22Rv1 (cell line): Measurements from ENCODE around the gene STAG2.

Source experiments
- H3K27ac ChIP-seq: fragments of 450-650 bp; 2 replicates; pipeline ENCODE4 v1.5.1; 2017
- CTCF ChIP-seq: fragments of 450-650 bp; IDR thresholded peaks from 2 replicates; pipeline ENCODE4 v1.5.1; 2017; ENCODE audit warnings: mild to moderate bottlenecking
- ZFX ChIP-seq: fragments of 450-650 bp; IDR thresholded peaks from 2 replicates; pipeline ENCODE4 v1.6.1; 2017; ENCODE audit warnings: antibody characterized with exemption, borderline replicate concordance

The STAG2 gene

GRCh38 chrX:123990602-123991001 is 29.1 kb downstream of the STAG2 start:
- no peak overlapping the region for H3K27ac ChIP-seq
- TF ChIP-seq CTCF: no peak

GRCh38 chrX:123993326-123993725 is 31.8 kb downstream of the STAG2 start:
- no peak for TF ChIP-seq CTCF
- no peak for TF ChIP-seq ZFX
- no peak overlapping the region for H3K27ac ChIP-seq

- H3K27ac ChIP-seq: no peak overlapping the region
- TF ChIP-seq ZFX (no peak), CTCF (no peak)
Observed at GRCh38 chrX:123993904-123994635, 32.6 kb downstream of the STAG2 start.

- no peak for TF ChIP-seq ZFX
- no peak for TF ChIP-seq CTCF
- H3K27ac ChIP-seq: no peak overlapping the region
Observed at GRCh38 chrX:123994730-123995129, 33.2 kb downstream of the STAG2 start.

- TF ChIP-seq CTCF (no peak), ZFX (no peak)
- H3K27ac ChIP-seq: no peak overlapping the region
Observed at GRCh38 chrX:124001581-124001980, 40.1 kb downstream of the STAG2 start.

- H3K27ac ChIP-seq: no peak overlapping the region
- TF ChIP-seq CTCF (no peak), ZFX (no peak)
Observed at GRCh38 chrX:124005228-124005627, 43.7 kb downstream of the STAG2 start.

- TF ChIP-seq ZFX: no peak
- no peak for TF ChIP-seq CTCF
- no peak overlapping the region for H3K27ac ChIP-seq
Observed at GRCh38 chrX:124010157-124010556, 48.7 kb downstream of the STAG2 start.
